Adrenal gland (tissue), 12 donors: ENCODE results near the gene DUSP10. TPM values are rescaled to one million over a fixed set of nuclear protein-coding genes. Genes with fewer than 3 reads are reported as not detected.

ENCODE experiments used
- DNase-seq, 7 donors: peaks; one replicate each; pipeline ENCODE4 v3.0.0-alpha.2; 2019 to 2020
- H3K27ac ChIP-seq, 5 donors: fragments of 200-600 bp; sonication (generic) in 4 of 5; 1 replicate in 3 of 5; 2 replicates in 2 of 5; pipeline versions ENCODE4 v1.5.1 to v1.8.0; 2016 to 2020; ENCODE audit warnings: mild to moderate bottlenecking in 1 of 5
- H3K27me3 ChIP-seq: fragments of 200-600 bp; 2 replicates; pipeline ENCODE4 v1.8.0; 2021
- H3K36me3 ChIP-seq, 2 donors: fragments of 200-600 bp; replicated peaks in 1 of 2; 1 replicate in 1 of 2; 2 replicates in 1 of 2; pipeline versions ENCODE4 v1.5.1 to v1.8.0; 2018 to 2022
- H3K4me1 ChIP-seq, 2 donors: fragments of 200-600 bp; replicated peaks in 1 of 2; 1 replicate in 1 of 2; 2 replicates in 1 of 2; pipeline versions ENCODE4 v1.5.1 to v1.8.0; 2018 to 2021
- H3K4me3 ChIP-seq, 4 donors: fragments of 200-600 bp; sonication (generic) in 3 of 4; one replicate each; pipeline ENCODE4 v1.5.1; 2016 to 2018
- H3K9me3 ChIP-seq, 3 donors: fragments of 200-600 bp; sonication (generic) in 1 of 3; replicated peaks in 1 of 3; 1 replicate in 2 of 3; 2 replicates in 1 of 3; pipeline versions ENCODE4 v1.5.1 to v1.8.0; 2016 to 2021
- POLR2A ChIP-seq, 2 donors: fragments of 450-650 bp; IDR thresholded peaks; one replicate each; pipeline ENCODE4 v1.6.1; 2017; ENCODE audit warnings: antibody characterized with exemption in 2 of 2, mild to moderate bottlenecking in 2 of 2, moderate library complexity in 1 of 2
- WGBS, 4 donors: extraction: QIAGEN DNeasy Blood & Tissue Kit in 2 of 4; methylation state at CpG; one replicate each; pipeline versions ENCODE4 v1.1.5 to v1.1.7; 2013 to 2017; 5-methylcytosine and 5-hydroxymethylcytosine counted together
- intact Hi-C, 2 donors: fragments of 100-400 bp; cut with DNase I; formaldehyde crosslinking; loops; one replicate each; pipeline versions ENCODE4 v1.14.1 to v1.15.0; 2022 to 2023
- polyA plus RNA-seq, 3 donors: library from polyadenylated mRNA; stranded (reverse); fragments of 200-250 nt in 2 of 3; fragments of 350-450 nt in 1 of 3; fragmentation: Illumina TruSeq in 1 of 3; extraction: RNeasy Lipid Tissue Mini Kit (QIAGEN cat#74804) in 1 of 3; gene quantifications; one replicate each; pipeline ENCODE4 v1.2.3, GENCODE V29; 2013 to 2014
- total RNA-seq, 9 donors: library from RNA; depleted of rRNA in 4 of 9; stranded (reverse); fragments of >200 nt in 4 of 9; fragments of 120-200 nt in 1 of 9; fragmentation: NEBNext Ultra II Directional in 1 of 9; extraction: Animal tissue kit (Norgen Biotek cat#: 25700) in 1 of 9; gene quantifications; one replicate each; pipeline versions ENCODE4 v1.1.0 to v1.2.4, GENCODE V29; 2013 to 2023
- TF ChIP-seq, protein P1 (sequence below), 6 experiments: fragments of 450-650 bp in 4 of 6; fragments of 200-600 bp in 2 of 6; sonication (generic) in 1 of 6; IDR thresholded peaks; 1 replicate in 5 of 6; 2 replicates in 1 of 6; pipeline versions ENCODE4 v1.5.1 to v1.8.0; 2016 to 2021; ENCODE audit warnings: antibody characterized with exemption in 6 of 6, mild to moderate bottlenecking in 2 of 6, moderate library complexity in 1 of 6
- donor health status: healthy with polysubstance abuse.
- donor health status: Bipolar disorder and iron deficiency.
- donor health status: DM: yes; HTN: yes; CAD: no.
- donor health status: DM: no; HTN: no; CAD: no.
- donor health status: DM: no; HTN: no; CAD: no.
- donor health status: DM: yes; HTN: yes; CAD: no.

The DUSP10 gene
- total and polyA plus RNA-seq, 12 donors = 2.6 to 22.1 (median 6.5) TPM

DNA sequence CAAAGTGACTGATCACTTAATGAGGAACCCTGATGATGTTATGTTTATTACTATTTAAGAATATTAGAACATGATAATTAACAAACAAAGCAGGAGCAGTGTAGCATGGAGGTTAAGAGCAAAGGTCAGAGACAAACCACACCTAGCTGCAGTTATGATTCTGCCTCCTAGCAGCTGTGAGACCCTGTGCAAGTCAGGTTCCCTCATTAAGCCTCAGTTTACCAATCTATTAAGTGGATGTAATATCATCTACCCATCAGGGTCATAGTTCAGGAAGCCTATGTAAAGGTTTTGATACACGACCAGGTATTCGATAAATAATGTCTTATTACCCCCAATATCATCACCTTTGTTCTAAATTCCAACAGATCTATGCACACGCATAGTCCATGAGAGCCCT, 32.0 kb downstream of the DUSP10 start:
- 81 to 97% (median 93%) methylated on average over 3 of the region's 3 CpGs for WGBS, 4 donors
- TF ChIP-seq, protein P1, sequence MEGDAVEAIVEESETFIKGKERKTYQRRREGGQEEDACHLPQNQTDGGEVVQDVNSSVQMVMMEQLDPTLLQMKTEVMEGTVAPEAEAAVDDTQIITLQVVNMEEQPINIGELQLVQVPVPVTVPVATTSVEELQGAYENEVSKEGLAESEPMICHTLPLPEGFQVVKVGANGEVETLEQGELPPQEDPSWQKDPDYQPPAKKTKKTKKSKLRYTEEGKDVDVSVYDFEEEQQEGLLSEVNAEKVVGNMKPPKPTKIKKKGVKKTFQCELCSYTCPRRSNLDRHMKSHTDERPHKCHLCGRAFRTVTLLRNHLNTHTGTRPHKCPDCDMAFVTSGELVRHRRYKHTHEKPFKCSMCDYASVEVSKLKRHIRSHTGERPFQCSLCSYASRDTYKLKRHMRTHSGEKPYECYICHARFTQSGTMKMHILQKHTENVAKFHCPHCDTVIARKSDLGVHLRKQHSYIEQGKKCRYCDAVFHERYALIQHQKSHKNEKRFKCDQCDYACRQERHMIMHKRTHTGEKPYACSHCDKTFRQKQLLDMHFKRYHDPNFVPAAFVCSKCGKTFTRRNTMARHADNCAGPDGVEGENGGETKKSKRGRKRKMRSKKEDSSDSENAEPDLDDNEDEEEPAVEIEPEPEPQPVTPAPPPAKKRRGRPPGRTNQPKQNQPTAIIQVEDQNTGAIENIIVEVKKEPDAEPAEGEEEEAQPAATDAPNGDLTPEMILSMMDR (IDR thresholded peaks at IDR 0.05) = no peak
- no peak for TF ChIP-seq POLR2A (IDR thresholded peaks at IDR 0.05)
- Histone ChIP-seq H3K4me1 (peaks cover 8 to 28% of the 10 kb centered on the region in 2 donors), H3K36me3 (no peaks in the 10 kb centered on the region), H3K9me3 (no peaks in the 10 kb centered on the region), H3K27ac (no peak overlapping the region), H3K27me3 (no peaks in the 10 kb centered on the region), H3K4me3 (no peak overlapping the region)
- intact Hi-C loops = no loop called here
- no peak for DNase-seq

DNA sequence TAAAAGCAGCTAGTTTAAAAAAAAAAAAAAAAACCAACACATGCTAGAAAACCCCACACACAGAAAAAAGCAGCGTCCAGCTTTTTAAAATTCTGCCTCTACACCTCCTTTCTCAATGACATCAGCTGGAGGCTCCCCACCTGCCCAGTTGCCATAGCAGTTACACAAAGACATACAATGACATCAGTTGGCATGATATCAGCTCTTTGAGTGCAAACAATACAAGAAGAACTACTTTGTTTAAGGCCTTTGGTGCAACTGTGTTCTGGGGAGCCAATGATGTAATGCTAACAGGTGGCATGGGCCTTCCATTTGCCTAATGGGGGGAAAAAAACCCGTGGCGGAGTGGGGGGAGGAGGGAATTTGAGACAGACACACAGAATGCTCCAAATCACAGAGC, 32.9 kb downstream of the DUSP10 start:
- DNase-seq = peak in 2 of 7 donors; percentile 18 to 74
- H3K4me3 ChIP-seq = no peak overlapping the region
- H3K9me3 ChIP-seq = no peaks in the 10 kb centered on the region
- peak overlapping the region in 1 of 5 donors; percentile 22 for H3K27ac ChIP-seq
- intact Hi-C loops = no loop called here
- WGBS, 4 donors = 66 to 80% (median 70%) methylated on average over 3 of the region's 3 CpGs
- peaks cover 8 to 28% of the 10 kb centered on the region in 2 donors for H3K4me1 ChIP-seq
- TF ChIP-seq POLR2A (IDR thresholded peaks at IDR 0.05) = no peak
- TF ChIP-seq, protein P1 (IDR thresholded peaks at IDR 0.05) = no peak
- no peaks in the 10 kb centered on the region for H3K36me3 ChIP-seq
- H3K27me3 ChIP-seq = no peaks in the 10 kb centered on the region

DNA sequence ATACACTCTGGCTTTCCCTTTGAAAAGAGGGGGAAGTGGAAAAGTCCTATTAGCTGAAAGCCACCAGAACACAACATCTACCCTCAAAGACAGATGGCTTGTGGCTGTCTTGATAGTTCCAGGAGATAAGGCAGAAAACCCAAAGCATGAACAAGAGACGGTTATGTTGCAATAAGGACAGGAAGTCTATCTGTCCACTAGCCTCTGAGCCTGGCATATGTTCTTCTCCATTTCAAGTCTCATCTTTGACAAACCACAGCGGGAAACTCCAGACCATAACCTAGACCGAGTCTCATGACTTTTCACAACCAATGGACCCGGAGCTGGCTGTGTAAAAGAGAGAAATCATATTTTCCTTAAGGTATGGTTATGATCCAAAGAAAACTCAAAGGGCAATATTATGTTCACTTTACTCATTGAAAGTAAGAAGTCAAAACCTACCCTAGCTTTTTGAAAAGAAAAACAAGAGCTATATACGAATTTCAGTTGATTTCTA, 33.8 kb downstream of the DUSP10 start:
- Histone ChIP-seq H3K27ac (peak overlapping the region in 1 of 5 donors; percentile 22), H3K9me3 (no peaks in the 10 kb centered on the region), H3K27me3 (no peaks in the 10 kb centered on the region), H3K4me3 (no peak overlapping the region), H3K36me3 (no peaks in the 10 kb centered on the region), H3K4me1 (peaks cover 8 to 28% of the 10 kb centered on the region in 2 donors)
- DNase-seq = peak in 4 of 7 donors; percentile 20 to 29 (median 27)
- no peak for TF ChIP-seq POLR2A (IDR thresholded peaks at IDR 0.05)
- TF ChIP-seq, protein P1 (IDR thresholded peaks at IDR 0.05) = no peak
- intact Hi-C loops = no loop called here
- WGBS, 4 donors = 63 to 75% (median 70%) methylated on average over 5 of the region's 5 CpGs

DNA sequence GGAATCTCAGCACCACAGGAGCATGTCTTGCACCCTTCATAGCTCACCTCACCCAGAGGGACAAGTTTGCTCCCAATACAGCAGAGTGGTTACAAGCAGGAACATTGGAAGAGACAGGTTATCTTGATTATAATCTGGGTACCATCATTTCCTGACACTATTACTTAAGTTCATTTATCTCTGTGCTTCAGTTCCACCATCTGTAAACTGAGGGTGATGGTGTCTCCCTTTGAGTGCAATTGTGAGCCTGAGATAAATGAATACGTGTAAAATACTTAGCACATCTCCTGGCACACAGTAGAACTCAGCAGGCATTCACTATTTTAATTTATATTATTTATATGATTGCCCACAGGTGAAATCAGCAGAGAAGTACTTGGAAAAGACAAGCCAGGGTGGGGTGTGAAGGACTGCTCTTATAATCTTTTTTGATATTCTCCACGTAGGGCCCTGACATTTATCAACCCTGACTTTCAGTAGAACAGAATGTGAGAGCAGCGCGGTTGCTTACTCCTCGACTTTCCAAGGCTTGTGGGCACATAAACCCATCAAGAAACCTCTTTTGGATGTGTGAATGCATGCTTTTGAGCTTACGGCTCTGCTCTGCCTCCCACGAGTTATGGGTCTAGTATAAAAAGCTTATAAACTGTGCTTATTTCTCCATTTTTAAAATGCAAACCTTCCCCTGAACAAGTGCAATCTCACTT, 34.9 kb downstream of the DUSP10 start:
- Histone ChIP-seq H3K27ac (no peak overlapping the region), H3K4me3 (no peak overlapping the region), H3K36me3 (no peaks in the 10 kb centered on the region), H3K9me3 (no peaks in the 10 kb centered on the region), H3K4me1 (peaks cover 8 to 20% of the 10 kb centered on the region in 2 donors), H3K27me3 (no peaks in the 10 kb centered on the region)
- WGBS, 4 donors = 86 to 89% (median 87%) methylated on average over 7 of the region's 7 CpGs
- intact Hi-C loops = no loop called here
- TF ChIP-seq POLR2A (IDR thresholded peaks at IDR 0.05) = no peak
- TF ChIP-seq, protein P1 (IDR thresholded peaks at IDR 0.05) = no peak
- no peak for DNase-seq
